Upper lobe of left lung (tissue), 4 donors: ENCODE results near the gene MSI1.

Experiments used
- POLR2A ChIP-seq, 4 donors: fragments of 450-650 bp; IDR thresholded peaks; one replicate each; pipeline ENCODE4 v1.5.1; 2016 to 2017; ENCODE audit warnings: antibody characterized with exemption in 4 of 4, mild to moderate bottlenecking in 2 of 4
- POLR2AphosphoS5 ChIP-seq, 2 donors: sonication (generic); formaldehyde crosslinking; IDR thresholded peaks; one replicate each; pipeline ENCODE4 v1.5.1; 2017; ENCODE audit warnings: antibody characterized with exemption in 2 of 2
- TF ChIP-seq, protein P1 (sequence below), 6 experiments: fragments of 450-650 bp in 4 of 6; fragments of 200-600 bp in 2 of 6; sonication (generic) in 2 of 6; IDR thresholded peaks; one replicate each; pipeline ENCODE4 v1.5.1; 2016 to 2019; ENCODE audit warnings: antibody characterized with exemption in 6 of 6

DNA sequence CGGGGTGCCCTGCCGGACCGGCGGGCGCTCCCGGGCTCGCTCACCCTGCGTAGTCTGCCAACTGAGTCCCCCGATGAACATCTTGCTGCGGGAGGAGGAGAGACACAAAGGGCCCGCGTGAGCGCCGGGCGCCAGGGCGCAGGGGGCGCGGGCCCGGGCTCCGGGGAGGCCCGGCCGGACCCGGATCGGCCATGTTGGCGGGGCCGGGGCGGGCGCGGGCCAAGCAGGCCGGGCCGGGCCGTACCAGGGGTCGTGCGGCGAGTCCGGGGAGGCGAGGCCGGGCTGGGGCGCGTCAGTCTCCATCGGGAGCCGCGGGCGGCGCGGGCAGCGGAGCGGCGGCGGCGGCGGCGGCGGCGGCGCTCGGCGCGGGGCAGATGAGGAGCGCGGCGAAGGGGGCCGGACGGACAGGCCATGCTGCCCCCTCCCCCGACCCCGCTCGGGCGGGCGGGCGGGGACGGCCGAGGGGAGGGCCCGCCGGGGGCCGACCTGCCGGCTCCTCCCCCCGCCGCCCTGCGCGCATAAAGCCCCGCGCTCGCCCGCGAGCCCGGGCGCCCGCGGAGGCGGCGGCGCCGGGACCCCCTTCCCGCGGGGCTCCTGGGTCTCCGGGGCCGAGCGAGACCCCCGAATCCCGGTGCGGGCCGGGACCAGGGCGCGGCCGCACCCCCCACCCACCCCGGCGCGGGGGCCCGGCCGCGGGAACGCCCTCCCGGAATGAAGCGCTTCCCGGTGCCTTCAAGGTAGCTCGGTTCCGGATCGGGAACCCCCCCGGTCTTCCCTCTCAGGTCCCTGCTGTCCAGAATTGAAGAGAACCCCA, at the start of gene MSI1:
- TF ChIP-seq, protein P1, sequence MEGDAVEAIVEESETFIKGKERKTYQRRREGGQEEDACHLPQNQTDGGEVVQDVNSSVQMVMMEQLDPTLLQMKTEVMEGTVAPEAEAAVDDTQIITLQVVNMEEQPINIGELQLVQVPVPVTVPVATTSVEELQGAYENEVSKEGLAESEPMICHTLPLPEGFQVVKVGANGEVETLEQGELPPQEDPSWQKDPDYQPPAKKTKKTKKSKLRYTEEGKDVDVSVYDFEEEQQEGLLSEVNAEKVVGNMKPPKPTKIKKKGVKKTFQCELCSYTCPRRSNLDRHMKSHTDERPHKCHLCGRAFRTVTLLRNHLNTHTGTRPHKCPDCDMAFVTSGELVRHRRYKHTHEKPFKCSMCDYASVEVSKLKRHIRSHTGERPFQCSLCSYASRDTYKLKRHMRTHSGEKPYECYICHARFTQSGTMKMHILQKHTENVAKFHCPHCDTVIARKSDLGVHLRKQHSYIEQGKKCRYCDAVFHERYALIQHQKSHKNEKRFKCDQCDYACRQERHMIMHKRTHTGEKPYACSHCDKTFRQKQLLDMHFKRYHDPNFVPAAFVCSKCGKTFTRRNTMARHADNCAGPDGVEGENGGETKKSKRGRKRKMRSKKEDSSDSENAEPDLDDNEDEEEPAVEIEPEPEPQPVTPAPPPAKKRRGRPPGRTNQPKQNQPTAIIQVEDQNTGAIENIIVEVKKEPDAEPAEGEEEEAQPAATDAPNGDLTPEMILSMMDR (IDR thresholded peaks at IDR 0.05): no peak
- TF ChIP-seq POLR2A (IDR thresholded peaks at IDR 0.05) (no peak), POLR2AphosphoS5 (IDR thresholded peaks at IDR 0.05) (no peak)
